Spleen (tissue), 7 donors: Measurements from ENCODE around the gene SOX15.

ENCODE experiments used
- CTCF ChIP-seq, 11 experiments: fragments of 200-600 bp in 7 of 11; fragments of 450-650 bp in 4 of 11; sonication (generic) in 4 of 11; IDR thresholded peaks in 8 of 11; conservative IDR thresholded peaks in 3 of 11; 1 replicate in 7 of 11; 2 replicates in 4 of 11; pipeline versions ENCODE4 v1.4.0 to v1.8.0; 2016 to 2021; ENCODE audit warnings: antibody characterized with exemption in 11 of 11, inconsistent platforms in 4 of 11, mild to moderate bottlenecking in 1 of 11
- POLR2A ChIP-seq, 3 donors: fragments of 450-650 bp; IDR thresholded peaks; one replicate each; pipeline ENCODE4 v1.5.1; 2017; ENCODE audit warnings: antibody characterized with exemption in 3 of 3, mild to moderate bottlenecking in 1 of 3
- donor health status: DM: no; HTN: no; CAD: no; lungs with moderate emphysema.
- donor health status: DM: no; HTN: no; CAD: no.
- donor health status: DM: no; HTN: no; CAD: no.

GRCh38 chr17:7574176-7574953, 15.5 kb downstream of the SOX15 start:
- TF ChIP-seq CTCF (IDR thresholded peaks at IDR 0.05 in 8 of 11, conservative IDR thresholded peaks at IDR 0.05 in 3 of 11) = no peak
- TF ChIP-seq POLR2A (IDR thresholded peaks at IDR 0.05) = no peak
